CD4-positive, alpha-beta T cell (primary cell): Measurements from ENCODE around the gene SLC35G2. TPM values are rescaled to one million over a fixed set of nuclear protein-coding genes. Genes with fewer than 3 reads are reported as not detected.

Experiments
- ATAC-seq: fragments of 200-7000 bp; cut with Tn5 transposase; one replicate; pipeline ENCODE4 v1.10.0; 2022; ENCODE audit warnings: mild to moderate bottlenecking; ENCODE audit not compliant: poor library complexity
- CTCF ChIA-PET: fragments of 350-600 bp; sonication (Branson Sonifier 250); formaldehyde crosslinking; loops from one replicate; lab custom pipeline; 2021; ENCODE audit warnings: antibody characterized with exemption, inconsistent platforms; lab: Charles Lee
- POLR2A ChIA-PET: fragments of 350-600 bp; sonication (Branson Sonifier 250); formaldehyde crosslinking; loops from one replicate; lab custom pipeline; 2021; ENCODE audit warnings: antibody characterized with exemption, inconsistent platforms; lab: Charles Lee
- DNase-seq, 14 experiments: peaks; one replicate each; pipeline ENCODE4 v3.0.0-alpha.2; 2013 to 2020; ENCODE audit warnings: mixed read lengths in 2 of 14
- H3K27ac ChIP-seq, 2 donors: one replicate each; pipeline versions ENCODE4 v1.5.1 to v1.7.0; 2013; ENCODE audit warnings: low read length in 2 of 2, low read depth in 1 of 2, mild to moderate bottlenecking in 1 of 2
- H3K27me3 ChIP-seq, 2 experiments: 1 replicate in 1 of 2; 2 replicates in 1 of 2; pipeline versions ENCODE4 v1.6.1 to v1.7.0; 2013; ENCODE audit warnings: low read length in 2 of 2, control low read depth in 1 of 2, mild to moderate bottlenecking in 1 of 2, moderate library complexity in 1 of 2; ENCODE audit not compliant: insufficient read depth in 2 of 2, control insufficient read depth in 1 of 2
- H3K36me3 ChIP-seq: one replicate; pipeline ENCODE4 v1.6.1; 2013; ENCODE audit warnings: low read length, control low read depth; ENCODE audit not compliant: insufficient read depth
- H3K4me1 ChIP-seq: one replicate; pipeline ENCODE4 v1.6.1; 2013; ENCODE audit warnings: low read length, control low read depth; ENCODE audit not compliant: insufficient read depth
- H3K4me3 ChIP-seq: one replicate; pipeline ENCODE4 v1.5.1; 2013; ENCODE audit warnings: mild to moderate bottlenecking, low read length, moderate library complexity
- H3K9me3 ChIP-seq, 2 experiments: 1 replicate in 1 of 2; 2 replicates in 1 of 2; pipeline versions ENCODE4 v1.6.1 to v1.7.0; 2013; ENCODE audit warnings: low read length in 2 of 2, mild to moderate bottlenecking in 2 of 2, control low read depth in 1 of 2, moderate library complexity in 1 of 2; ENCODE audit not compliant: control insufficient read depth in 1 of 2, insufficient read depth in 1 of 2
- H3K27ac Mint-ChIP-seq: one replicate; pipeline ENCODE4 v1.8.0; 2020; ENCODE audit warnings: mixed read lengths
- H3K27me3 Mint-ChIP-seq: one replicate; pipeline ENCODE4 v1.8.0; 2021; ENCODE audit warnings: mixed read lengths
- H3K36me3 Mint-ChIP-seq: one replicate; pipeline ENCODE4 v1.8.0; 2021; ENCODE audit warnings: low read depth, mixed read lengths
- H3K4me1 Mint-ChIP-seq: one replicate; pipeline ENCODE4 v1.8.0; 2021; ENCODE audit warnings: low read depth, mixed read lengths
- H3K4me3 Mint-ChIP-seq: one replicate; pipeline ENCODE4 v1.8.0; 2020; ENCODE audit warnings: mild to moderate bottlenecking, mixed read lengths
- H3K9me3 Mint-ChIP-seq: one replicate; pipeline ENCODE4 v1.8.0; 2020; ENCODE audit warnings: mixed read lengths
- CTCF ChIP-seq: fragments of 200-600 bp; IDR thresholded peaks from one replicate; pipeline ENCODE4 v1.8.0; 2022; ENCODE audit warnings: antibody characterized with exemption, mild to moderate bottlenecking
- intact Hi-C, 2 experiments: fragments of 100-400 bp; cut with DNase I in 1 of 2; cut with micrococcal nuclease in 1 of 2; formaldehyde crosslinking; loops; one replicate each; pipeline versions ENCODE4 v1.15.1 to v1.9.0; 2023 to 2025; cut with DNase I, micrococcal nuclease
- total RNA-seq, 174 experiments: library from RNA in 2 of 174; stranded (reverse) in 2 of 174; gene quantifications; one replicate each; pipeline ENCODE4 v1.2.3 and lab custom pipeline; 2021 to 2026

SLC35G2 gene
- total RNA-seq, 2 experiments from 2014 or later = 0.14 TPM; not detected in 1

GRCh38 chr3:136819392-136819730, 435 bp downstream of the SLC35G2 start:
- Histone ChIP-seq H3K4me3 (peak overlapping the region; percentile 68), H3K27ac (no peak overlapping the region), H3K9me3 (peaks cover 0 to 20% of the 10 kb centered on the region in 2 experiments), H3K4me1 (peaks cover 23% of the 10 kb centered on the region), H3K36me3 (no peaks in the 10 kb centered on the region), H3K27me3 (peaks cover 29 to 31% of the 10 kb centered on the region in 2 experiments)
- peaks cover 7% of the 10 kb centered on the region for H3K9me3 Mint-ChIP-seq
- no peak for TF ChIP-seq CTCF
- ChIA-PET POLR2A (interaction anchor here (0.7 kb wide), 1 partner anchor 80 kb away, joined by 3 read pairs; no protein-coding TSS in a partner anchor), CTCF (no interaction called here)
- H3K36me3 Mint-ChIP-seq = no peaks in the 10 kb centered on the region
- H3K4me1 Mint-ChIP-seq = peaks cover 24% of the 10 kb centered on the region
- peaks cover 61% of the 10 kb centered on the region for H3K27me3 Mint-ChIP-seq
- peak overlapping the region; percentile 86 for H3K4me3 Mint-ChIP-seq
- ATAC-seq = peak; percentile 19
- H3K27ac Mint-ChIP-seq = no peak overlapping the region
- intact Hi-C loops = no loop called here
- DNase-seq = peak in 5 of 14 experiments; percentile 1 to 28 (median 14)

GRCh38 chr3:136819731-136820679, 1.1 kb downstream of the SLC35G2 start:
- H3K4me1 ChIP-seq = peaks cover 23% of the 10 kb centered on the region
- Mint-ChIP-seq H3K36me3 (no peaks in the 10 kb centered on the region), H3K27me3 (peaks cover 63% of the 10 kb centered on the region), H3K4me1 (peaks cover 24% of the 10 kb centered on the region), H3K9me3 (peaks cover 7% of the 10 kb centered on the region), H3K4me3 (peak overlapping the region; percentile 86), H3K27ac (no peak overlapping the region)
- ATAC-seq (peak; percentile 69), DNase-seq (peak in 10 of 14 experiments; percentile 3 to 57 (median 20))
- peaks cover 0 to 20% of the 10 kb centered on the region in 2 experiments for H3K9me3 ChIP-seq
- TF ChIP-seq CTCF = no peak
- H3K4me3 ChIP-seq = peak overlapping the region; percentile 68
- H3K27ac ChIP-seq = no peak overlapping the region
- peaks cover 29 to 31% of the 10 kb centered on the region in 2 experiments for H3K27me3 ChIP-seq
- POLR2A ChIA-PET = interaction anchor here (0.6 to 0.9 kb wide), 3 partner anchors 37 to 79 kb away, joined by 3 read pairs; no protein-coding TSS in a partner anchor
- intact Hi-C loops = no loop called here
- no peaks in the 10 kb centered on the region for H3K36me3 ChIP-seq
- CTCF ChIA-PET = interaction anchor here (0.5 kb wide), 1 partner anchor 8 kb away, joined by 3 read pairs; no protein-coding TSS in a partner anchor

- TF ChIP-seq CTCF = no peak
- no peaks in the 10 kb centered on the region for H3K36me3 Mint-ChIP-seq
- H3K27ac Mint-ChIP-seq = no peak overlapping the region
- H3K9me3 Mint-ChIP-seq = peaks cover 5% of the 10 kb centered on the region
- Histone ChIP-seq H3K4me3 (no peak overlapping the region), H3K9me3 (peaks cover 0 to 2% of the 10 kb centered on the region in 2 experiments), H3K27me3 (peaks cover 3 to 9% of the 10 kb centered on the region in 2 experiments), H3K27ac (no peak overlapping the region), H3K36me3 (no peaks in the 10 kb centered on the region), H3K4me1 (no peaks in the 10 kb centered on the region)
- DNase-seq = no peak
- H3K4me3 Mint-ChIP-seq = no peak overlapping the region
- intact Hi-C loops = no loop called here
- no peaks in the 10 kb centered on the region for H3K4me1 Mint-ChIP-seq
- POLR2A ChIA-PET = interaction anchor here (1.1 to 1.2 kb wide), 2 partner anchors 20 to 30 kb away, joined by 3 to 7 read pairs; partner anchors contain the start of gene NCK1
- no peak for ATAC-seq
- CTCF ChIA-PET = no interaction called here
- H3K27me3 Mint-ChIP-seq = peaks cover 39% of the 10 kb centered on the region
Observed at GRCh38 chr3:136831461-136831860, 12.5 kb downstream of the SLC35G2 start.
